ENCODE data around the gene ZNF579.

ZNF579 gene

DNA sequence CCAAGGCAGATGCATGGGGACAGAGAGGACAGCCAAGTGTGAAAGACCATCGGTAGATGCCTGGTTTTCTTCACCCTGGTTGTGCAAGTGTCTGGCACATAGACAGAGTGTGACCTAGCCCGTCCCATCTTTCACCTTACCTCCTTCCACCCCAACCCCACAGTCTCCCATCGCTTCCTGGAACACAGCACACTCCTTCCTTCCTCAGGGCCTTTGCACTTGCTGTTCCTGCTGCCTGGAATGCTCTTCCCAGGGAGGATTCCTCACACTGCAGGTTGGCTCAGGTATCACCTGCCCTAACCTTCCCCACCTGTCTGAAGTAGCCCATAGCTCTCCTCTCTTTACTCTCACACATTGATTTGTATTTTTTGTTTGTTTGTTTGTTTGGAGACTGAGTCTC is 15.7 kb upstream of the ZNF579 start:
- H3K9me3 ChIP-seq, result no peaks in the 10 kb centered on the region
- H3K4me3 ChIP-seq, result no peak overlapping the region
- no peak for DNase-seq
- intact Hi-C loops (cut with DNase I; ENCODE audit: low total_unique reads), result loop anchor here (5.0 kb wide), 1 partner anchor 36 kb away; no protein-coding TSS in a partner anchor
- TF ChIP-seq, protein P1, sequence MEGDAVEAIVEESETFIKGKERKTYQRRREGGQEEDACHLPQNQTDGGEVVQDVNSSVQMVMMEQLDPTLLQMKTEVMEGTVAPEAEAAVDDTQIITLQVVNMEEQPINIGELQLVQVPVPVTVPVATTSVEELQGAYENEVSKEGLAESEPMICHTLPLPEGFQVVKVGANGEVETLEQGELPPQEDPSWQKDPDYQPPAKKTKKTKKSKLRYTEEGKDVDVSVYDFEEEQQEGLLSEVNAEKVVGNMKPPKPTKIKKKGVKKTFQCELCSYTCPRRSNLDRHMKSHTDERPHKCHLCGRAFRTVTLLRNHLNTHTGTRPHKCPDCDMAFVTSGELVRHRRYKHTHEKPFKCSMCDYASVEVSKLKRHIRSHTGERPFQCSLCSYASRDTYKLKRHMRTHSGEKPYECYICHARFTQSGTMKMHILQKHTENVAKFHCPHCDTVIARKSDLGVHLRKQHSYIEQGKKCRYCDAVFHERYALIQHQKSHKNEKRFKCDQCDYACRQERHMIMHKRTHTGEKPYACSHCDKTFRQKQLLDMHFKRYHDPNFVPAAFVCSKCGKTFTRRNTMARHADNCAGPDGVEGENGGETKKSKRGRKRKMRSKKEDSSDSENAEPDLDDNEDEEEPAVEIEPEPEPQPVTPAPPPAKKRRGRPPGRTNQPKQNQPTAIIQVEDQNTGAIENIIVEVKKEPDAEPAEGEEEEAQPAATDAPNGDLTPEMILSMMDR (IDR thresholded peaks at IDR 0.05), result no peak
- peaks cover 3 to 13% (median 7%) of the 10 kb centered on the region in 4 donors for H3K4me1 ChIP-seq
- no peak overlapping the region for H3K27ac ChIP-seq
- H3K36me3 ChIP-seq, result peaks cover 0 to 60% (median 28%) of the 10 kb centered on the region in 3 donors
- peaks cover 0 to 4% of the 10 kb centered on the region in 2 donors for H3K27me3 ChIP-seq

DNA sequence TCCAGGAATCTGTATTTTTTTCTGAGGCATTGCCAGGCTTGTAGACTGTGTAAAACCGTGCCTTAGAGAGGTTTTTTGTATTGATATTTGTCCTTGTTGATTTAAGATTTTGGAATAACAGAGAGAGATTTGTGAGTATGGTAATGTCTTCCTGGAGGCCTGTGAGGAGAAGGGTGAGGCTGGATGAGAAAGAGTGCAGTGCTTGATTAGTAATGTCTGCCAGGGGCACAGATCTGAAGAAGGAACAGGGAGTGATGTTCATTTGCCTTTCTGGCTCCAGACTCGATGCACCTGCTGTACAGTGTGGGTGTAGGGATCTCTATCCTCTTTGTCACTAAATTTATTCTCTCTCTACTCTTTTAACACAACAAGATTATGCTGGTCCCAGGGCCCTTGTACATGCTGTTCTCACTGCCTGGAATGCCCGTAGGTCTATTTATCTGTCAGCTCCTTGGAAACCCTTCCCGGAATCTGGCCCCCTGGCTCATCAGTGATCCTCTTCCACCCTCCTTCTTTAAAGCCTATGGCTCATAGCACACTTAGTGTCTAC is 14.4 kb upstream of the ZNF579 start:
- H3K27ac ChIP-seq, result no peak overlapping the region
- H3K9me3 ChIP-seq, result no peaks in the 10 kb centered on the region
- H3K27me3 ChIP-seq, result peaks cover 0 to 11% of the 10 kb centered on the region in 2 donors
- no peak for DNase-seq
- peaks cover 0 to 4% (median 0%) of the 10 kb centered on the region in 4 donors for H3K4me1 ChIP-seq
- peaks cover 0 to 60% (median 28%) of the 10 kb centered on the region in 3 donors for H3K36me3 ChIP-seq
- TF ChIP-seq, protein P1 (IDR thresholded peaks at IDR 0.05), result no peak
- intact Hi-C loops (cut with DNase I; ENCODE audit: low total_unique reads), result loop anchor here (5.0 kb wide), 1 partner anchor 37 kb away; no protein-coding TSS in a partner anchor
- H3K4me3 ChIP-seq, result no peak overlapping the region

DNA sequence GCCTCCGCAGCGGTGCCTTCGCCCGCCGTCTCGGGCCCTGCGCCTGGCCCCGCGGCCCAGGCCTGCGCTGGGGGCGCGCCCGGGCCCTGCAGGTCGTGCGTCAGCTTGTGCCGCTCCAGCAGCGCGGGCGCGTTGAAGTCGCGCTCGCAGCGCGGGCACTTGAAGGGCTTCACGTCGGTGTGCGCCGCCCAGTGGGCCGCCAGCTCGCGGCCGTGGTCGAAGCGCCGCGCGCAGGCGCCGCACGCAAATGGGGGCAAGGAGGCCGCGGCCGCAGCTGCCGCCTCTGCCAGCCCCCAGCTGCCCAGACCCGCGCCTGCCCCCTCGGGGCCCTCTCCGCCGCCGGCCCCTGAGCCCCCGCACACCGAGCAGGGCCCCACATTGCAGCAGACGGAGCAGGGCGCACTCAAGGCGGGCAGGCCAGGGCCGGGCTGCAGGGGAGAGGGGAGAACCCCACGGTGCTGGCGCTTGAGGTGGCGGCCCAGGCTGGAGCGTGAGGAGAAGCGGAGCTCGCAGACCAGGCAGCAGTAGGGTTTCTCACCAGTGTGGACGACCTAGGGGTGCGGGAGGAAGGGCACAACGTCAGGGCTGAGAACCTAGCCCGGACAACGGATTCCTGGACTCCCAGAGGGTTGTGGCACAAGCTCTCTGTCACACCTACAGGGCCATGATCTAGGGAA is 12.6 kb upstream of the ZNF579 start:
- H3K4me1 ChIP-seq, result no peaks in the 10 kb centered on the region
- TF ChIP-seq, protein P1 (IDR thresholded peaks at IDR 0.05), result no peak
- DNase-seq, result no peak
- H3K36me3 ChIP-seq, result peaks cover 0 to 60% (median 28%) of the 10 kb centered on the region in 3 donors
- H3K27ac ChIP-seq, result no peak overlapping the region
- no peak overlapping the region for H3K4me3 ChIP-seq
- H3K27me3 ChIP-seq, result peaks cover 0 to 18% of the 10 kb centered on the region in 2 donors
- intact Hi-C loops (cut with DNase I; ENCODE audit: low total_unique reads), result no loop called here
- no peaks in the 10 kb centered on the region for H3K9me3 ChIP-seq

DNA sequence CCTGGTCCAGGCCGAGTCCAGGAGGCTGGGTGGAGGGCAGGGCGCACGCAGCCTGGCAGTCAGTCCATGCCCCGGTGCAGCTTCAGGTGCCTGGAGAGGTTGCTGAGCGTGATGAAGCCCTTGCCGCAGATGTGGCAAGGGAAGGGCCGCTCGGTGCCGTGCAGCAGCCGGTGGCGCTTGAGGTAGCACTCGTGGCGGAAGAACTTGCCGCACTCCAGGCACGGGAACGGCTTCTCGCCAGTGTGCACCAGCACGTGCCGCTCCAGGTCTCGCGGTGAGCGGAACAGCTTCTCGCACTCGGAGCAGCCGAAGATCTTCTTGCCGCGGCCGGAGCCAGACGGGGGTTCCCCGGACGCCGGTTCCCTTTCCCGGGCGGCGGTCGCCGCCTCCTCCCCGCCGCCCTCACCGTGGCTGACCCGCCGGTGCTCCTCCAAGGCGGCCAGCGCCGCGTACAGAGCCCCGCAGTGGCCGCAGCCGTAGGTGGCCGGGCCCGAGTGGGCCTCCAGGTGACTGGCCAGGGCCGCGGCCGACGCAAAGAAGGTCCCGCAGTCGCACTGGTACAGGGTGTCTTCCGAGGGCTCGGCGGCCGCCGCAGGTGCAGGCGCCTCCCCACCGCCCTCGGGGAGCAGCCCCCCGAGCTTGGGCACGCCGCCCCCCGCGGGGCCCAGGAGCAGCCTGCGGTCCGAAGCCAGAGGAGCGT is 11.9 kb upstream of the ZNF579 start:
- Histone ChIP-seq H3K9me3 (no peaks in the 10 kb centered on the region), H3K4me1 (peaks cover 0 to 4% (median 0%) of the 10 kb centered on the region in 4 donors), H3K36me3 (peaks cover 0 to 58% (median 28%) of the 10 kb centered on the region in 3 donors), H3K27me3 (peaks cover 0 to 21% of the 10 kb centered on the region in 2 donors), H3K4me3 (no peak overlapping the region), H3K27ac (no peak overlapping the region)
- no peak for DNase-seq
- intact Hi-C loops (cut with DNase I; ENCODE audit: low total_unique reads), result no loop called here
- TF ChIP-seq, protein P1 (IDR thresholded peaks at IDR 0.05), result no peak

DNA sequence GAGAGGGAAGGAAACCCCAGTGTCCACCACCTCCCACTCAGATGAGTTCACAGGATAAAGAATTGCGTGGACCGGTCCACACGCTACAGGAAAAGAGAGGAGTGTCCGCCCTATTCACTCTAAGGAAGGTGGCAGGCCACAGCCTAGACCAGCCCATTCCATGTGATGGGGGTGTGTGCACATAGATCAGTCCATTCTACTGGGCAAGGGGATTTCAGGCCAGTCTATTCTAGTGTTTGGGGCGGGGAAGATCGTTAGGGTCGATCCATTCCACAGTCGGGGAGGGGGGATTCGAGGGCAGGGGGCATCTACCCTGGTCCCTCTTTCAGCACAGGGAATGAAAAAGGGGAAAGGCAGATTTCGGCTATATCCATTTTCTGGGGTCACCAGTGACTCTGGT is 10.9 kb upstream of the ZNF579 start:
- H3K27ac ChIP-seq, result no peak overlapping the region
- intact Hi-C loops (cut with DNase I; ENCODE audit: low total_unique reads), result no loop called here

More for the DNA sequence above, 10.9 kb upstream of the ZNF579 start:
- Histone ChIP-seq H3K4me1 (peaks cover 0 to 14% (median 7%) of the 10 kb centered on the region in 4 donors), H3K4me3 (no peak overlapping the region), H3K27me3 (peaks cover 0 to 21% of the 10 kb centered on the region in 2 donors), H3K9me3 (no peaks in the 10 kb centered on the region), H3K36me3 (peaks cover 0 to 48% (median 22%) of the 10 kb centered on the region in 3 donors)
- no peak for DNase-seq
- TF ChIP-seq, protein P1 (IDR thresholded peaks at IDR 0.05), result no peak

Data from tibial artery (tissue), 4 donors.